Activated naive CD4-positive, alpha-beta T cell treated with anti-CD3 and anti-CD28 coated beads, Interleukin-2, amount 10 ng/mL, durations not matched to agents 7 days and 5 days (primary cell): ENCODE results near the gene SDHAF1.

Source experiments
- CTCF ChIA-PET: fragments of 350-600 bp; sonication (Branson Sonifier 250); formaldehyde crosslinking; loops from one replicate; lab custom pipeline; 2021; ENCODE audit warnings: antibody characterized with exemption; lab: Charles Lee
- DNase-seq: peaks from one replicate; pipeline ENCODE4 v3.0.0-alpha.2; 2020
- H3K27ac Mint-ChIP-seq: one replicate; pipeline ENCODE4 v1.8.0; 2021; ENCODE audit warnings: mild to moderate bottlenecking, moderate library complexity, mixed read lengths
- H3K27me3 Mint-ChIP-seq: one replicate; pipeline ENCODE4 v1.8.0; 2021; ENCODE audit warnings: mild to moderate bottlenecking, mixed read lengths
- H3K36me3 Mint-ChIP-seq: one replicate; pipeline ENCODE4 v1.8.0; 2021; ENCODE audit warnings: mixed read lengths
- H3K4me1 Mint-ChIP-seq: one replicate; pipeline ENCODE4 v1.8.0; 2021; ENCODE audit warnings: mixed read lengths
- H3K4me3 Mint-ChIP-seq: one replicate; pipeline ENCODE4 v1.8.0; 2021; ENCODE audit warnings: mild to moderate bottlenecking, moderate library complexity, mixed read lengths
- H3K9me3 Mint-ChIP-seq: one replicate; pipeline ENCODE4 v1.8.0; 2021; ENCODE audit warnings: mixed read lengths

The SDHAF1 gene

DNA sequence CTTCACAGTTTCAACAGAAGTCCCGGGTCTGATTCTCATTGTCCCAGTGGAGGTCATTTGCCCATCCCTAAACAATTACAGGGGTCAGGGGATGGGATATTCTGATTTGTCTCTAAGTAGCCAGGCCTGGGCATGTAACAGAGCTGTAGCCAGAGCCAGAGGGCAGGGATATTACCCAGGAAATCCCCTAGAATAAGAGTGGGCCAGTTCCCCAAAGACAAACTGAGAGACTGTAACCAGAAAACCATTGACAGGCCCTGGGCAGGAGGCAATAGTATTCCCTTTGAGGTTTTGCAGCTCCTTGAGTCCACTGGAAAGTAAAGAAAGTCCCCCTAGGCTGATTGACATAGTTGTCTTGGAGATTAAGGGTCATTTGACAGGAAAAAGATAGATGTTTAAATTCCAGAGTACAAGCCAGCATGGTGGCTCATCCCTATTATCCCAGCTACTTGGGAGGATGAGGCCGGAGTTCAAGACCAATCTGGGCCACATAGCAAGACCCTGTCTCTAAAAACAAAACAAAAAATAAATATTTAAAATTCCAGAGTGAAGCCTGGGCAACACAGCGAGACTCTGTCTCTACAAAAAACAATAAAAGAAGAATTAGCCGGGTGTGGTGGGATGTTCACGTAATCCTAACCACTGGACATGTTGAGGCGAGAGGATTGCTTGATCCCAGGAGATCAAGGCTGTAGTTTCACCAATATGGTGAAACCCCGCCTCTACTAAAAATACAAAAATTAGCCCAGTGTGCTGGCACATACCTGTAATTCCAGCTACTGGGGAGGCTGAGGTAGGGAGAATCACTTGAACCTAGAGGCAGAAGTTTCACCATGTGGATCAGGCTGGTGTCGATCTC lies 1.9 kb upstream of the SDHAF1 start:
- peaks cover 17% of the 10 kb centered on the region for H3K36me3 Mint-ChIP-seq
- no peak overlapping the region for H3K27ac Mint-ChIP-seq
- no peak for DNase-seq
- H3K4me3 Mint-ChIP-seq = no peak overlapping the region
- H3K4me1 Mint-ChIP-seq = peaks cover 27% of the 10 kb centered on the region
- H3K9me3 Mint-ChIP-seq = peaks cover 3% of the 10 kb centered on the region
- peaks cover 27% of the 10 kb centered on the region for H3K27me3 Mint-ChIP-seq
- CTCF ChIA-PET = interaction anchor here (0.9 to 1.9 kb wide), 4 partner anchors 35 to 62 kb away, joined by 3 to 7 read pairs (median 4); no protein-coding TSS in a partner anchor

DNA sequence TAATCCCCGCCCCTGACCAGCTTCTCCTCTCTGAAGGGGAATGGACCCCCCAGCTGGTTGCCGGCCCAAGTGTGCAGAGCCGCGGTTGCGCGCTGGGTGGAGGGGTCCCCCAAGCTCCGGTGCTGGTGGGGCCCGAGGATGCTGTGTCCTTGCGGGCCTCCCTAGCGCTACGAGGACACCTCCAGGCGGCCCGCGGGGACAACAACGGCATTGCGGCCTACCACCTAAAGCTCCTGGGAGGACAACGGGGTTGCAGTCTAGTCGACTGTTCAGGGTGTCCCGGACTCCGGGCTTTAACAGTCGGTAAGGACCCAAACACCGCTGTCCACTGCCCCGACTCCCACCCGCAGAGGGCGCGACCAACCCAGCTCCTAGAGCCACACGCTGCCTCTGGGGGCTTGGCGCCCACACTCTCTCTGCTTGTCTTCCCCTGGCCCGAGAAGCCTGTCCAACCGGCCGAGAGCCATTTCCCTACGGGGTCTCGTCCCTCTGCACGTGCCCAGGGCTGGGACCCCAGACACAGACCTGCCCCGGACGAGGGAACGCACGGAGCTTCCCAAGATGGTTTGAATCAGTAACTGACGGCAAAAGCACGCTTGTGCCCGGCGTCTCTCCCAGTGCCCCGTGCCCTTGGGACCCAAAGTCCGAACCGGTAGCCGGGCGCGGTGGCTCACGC lies 927 bp upstream of the SDHAF1 start:
- peak; percentile 38 for DNase-seq
- CTCF ChIA-PET = interaction anchor here (0.8 to 1.8 kb wide), 4 partner anchors 9 to 42 kb away, joined by 3 to 7 read pairs (median 4); partner anchors contain the start of gene SYNE4
- Mint-ChIP-seq H3K4me1 (peaks cover 29% of the 10 kb centered on the region), H3K27ac (peak overlapping the region; percentile 62), H3K36me3 (peaks cover 19% of the 10 kb centered on the region), H3K27me3 (peaks cover 18% of the 10 kb centered on the region), H3K9me3 (no peaks in the 10 kb centered on the region), H3K4me3 (peak overlapping the region; percentile 85)

DNA sequence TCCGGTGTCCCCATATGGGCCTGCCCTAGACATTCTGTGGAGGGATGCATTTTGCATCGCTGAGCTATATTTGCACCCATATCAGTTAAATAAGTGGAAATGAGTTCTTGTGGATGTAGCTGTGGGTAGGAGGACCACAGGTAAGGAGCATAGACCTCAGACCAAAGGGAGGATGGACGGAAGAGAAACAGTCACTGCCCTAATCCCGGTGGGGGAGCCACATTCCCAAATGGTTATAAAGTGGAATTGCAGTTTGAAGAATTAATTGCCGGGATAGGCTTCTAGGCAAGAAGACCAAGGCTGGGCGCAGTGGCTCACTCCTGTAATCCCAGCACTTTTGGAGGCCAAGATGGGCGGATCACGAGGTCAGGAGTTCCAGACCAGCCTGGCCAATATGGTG lies 1.8 kb downstream of the SDHAF1 start:
- H3K27me3 Mint-ChIP-seq = no peaks in the 10 kb centered on the region
- no peaks in the 10 kb centered on the region for H3K9me3 Mint-ChIP-seq
- DNase-seq = no peak
- peak overlapping the region; percentile 85 for H3K4me3 Mint-ChIP-seq
- no peak overlapping the region for H3K27ac Mint-ChIP-seq
- CTCF ChIA-PET = interaction anchor here (1.1 to 1.4 kb wide), 2 partner anchors 38 to 48 kb away, joined by 3 read pairs; no protein-coding TSS in a partner anchor
- peaks cover 34% of the 10 kb centered on the region for H3K4me1 Mint-ChIP-seq
- H3K36me3 Mint-ChIP-seq = peaks cover 31% of the 10 kb centered on the region

DNA sequence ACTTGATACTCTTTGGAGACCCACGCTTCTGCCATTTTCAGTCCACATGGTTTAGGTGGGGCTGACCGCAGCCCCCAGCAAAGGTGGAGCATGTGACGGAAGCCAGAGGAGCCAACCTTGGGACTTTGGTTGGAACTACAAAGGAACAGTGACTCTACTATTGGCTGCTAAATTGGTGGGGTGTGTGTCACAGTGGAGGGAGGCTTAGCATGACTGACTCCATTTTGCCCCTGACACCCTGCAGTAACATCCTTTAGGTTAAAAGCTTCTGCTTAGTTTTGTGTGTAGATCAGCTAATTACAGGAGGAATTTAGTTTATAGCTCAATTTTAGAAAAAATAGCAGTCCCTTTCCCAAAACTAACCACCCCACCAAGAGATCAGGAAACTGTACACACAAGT lies 6.6 kb downstream of the SDHAF1 start:
- Mint-ChIP-seq H3K36me3 (peaks cover 25% of the 10 kb centered on the region), H3K27me3 (no peaks in the 10 kb centered on the region), H3K27ac (no peak overlapping the region), H3K4me1 (peaks cover 18% of the 10 kb centered on the region), H3K4me3 (no peak overlapping the region), H3K9me3 (no peaks in the 10 kb centered on the region)
- CTCF ChIA-PET = no interaction called here
- DNase-seq = no peak

DNA sequence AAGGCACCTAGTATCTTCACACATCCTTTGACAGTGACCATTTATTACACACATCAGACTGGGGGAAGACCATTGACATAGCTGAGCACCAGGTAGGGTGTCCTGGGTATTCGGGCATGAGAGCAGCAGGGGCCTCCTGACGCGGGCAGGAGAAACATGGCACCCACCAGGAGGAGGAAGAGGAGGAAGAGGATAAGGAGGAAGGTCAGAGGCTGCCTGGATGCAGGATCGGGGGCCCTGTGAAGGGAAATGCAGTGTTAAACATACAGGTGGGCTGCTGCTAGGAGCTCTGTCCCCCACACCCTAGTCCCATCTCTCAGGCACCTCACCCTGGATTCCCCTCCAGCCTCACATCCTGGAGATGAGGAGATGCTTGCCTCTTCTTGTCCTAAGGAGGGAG lies 8.3 kb downstream of the SDHAF1 start:
- no peak for DNase-seq
- CTCF ChIA-PET = interaction anchor here (1.2 kb wide), 1 partner anchor 9 kb away, joined by 3 read pairs; no protein-coding TSS in a partner anchor
- Mint-ChIP-seq H3K36me3 (peaks cover 19% of the 10 kb centered on the region), H3K4me1 (peaks cover 9% of the 10 kb centered on the region), H3K27ac (no peak overlapping the region), H3K9me3 (no peaks in the 10 kb centered on the region), H3K4me3 (no peak overlapping the region), H3K27me3 (no peaks in the 10 kb centered on the region)

DNA sequence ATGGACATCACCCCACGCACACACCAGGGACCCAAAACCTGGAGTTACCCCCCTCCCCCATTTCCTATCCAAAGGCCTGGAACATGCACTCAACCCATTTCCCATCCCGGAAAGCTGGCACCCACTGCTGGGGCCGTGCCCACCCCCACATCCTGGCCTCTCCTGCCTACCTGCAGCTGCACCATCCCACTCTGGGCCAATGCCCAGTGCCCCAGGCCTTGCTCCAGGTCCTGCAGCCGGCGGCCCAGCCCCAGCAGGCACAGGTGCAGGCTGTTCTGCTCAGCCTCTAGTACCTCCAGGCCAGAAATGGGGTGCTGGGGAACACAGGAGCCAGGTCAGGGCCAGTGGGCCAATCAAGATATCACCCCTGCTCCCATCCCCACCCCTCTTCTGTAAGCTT lies 12.0 kb downstream of the SDHAF1 start:
- Mint-ChIP-seq H3K27me3 (no peaks in the 10 kb centered on the region), H3K9me3 (no peaks in the 10 kb centered on the region)
- CTCF ChIA-PET = interaction anchor here (1.1 kb wide), 1 partner anchor 128 kb away, joined by 3 read pairs; no protein-coding TSS in a partner anchor

DNA sequence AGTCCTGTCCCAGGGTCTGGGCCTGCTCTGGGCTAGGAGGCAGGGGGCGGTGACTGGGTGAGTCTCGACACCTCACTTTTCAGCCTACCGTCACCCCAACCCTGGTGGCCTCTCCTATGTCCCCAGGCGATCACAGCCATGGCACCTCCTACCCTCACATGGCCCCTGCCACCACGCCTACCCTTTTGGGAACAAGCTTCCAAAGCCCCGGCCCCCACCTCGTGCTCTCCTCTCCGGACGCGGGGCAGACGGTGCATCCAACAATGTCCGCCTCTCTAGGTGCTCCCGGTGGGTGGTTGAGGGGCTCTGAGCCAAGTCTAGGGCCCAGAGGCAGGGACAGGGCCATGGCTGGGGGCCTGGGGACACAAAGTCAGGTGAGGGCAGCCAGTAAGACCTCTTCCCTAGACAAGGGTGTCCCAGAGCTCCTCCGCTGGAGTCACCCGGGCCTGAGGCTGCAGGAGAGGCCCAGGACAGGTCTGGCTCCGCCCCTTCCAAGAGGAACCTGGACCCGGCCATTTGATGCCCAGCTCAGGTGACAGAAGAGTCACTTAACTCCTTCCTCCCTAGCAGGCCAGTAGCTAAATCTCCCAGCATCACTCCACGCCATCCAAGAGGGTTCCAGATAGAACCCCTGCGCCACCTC lies 13.5 kb downstream of the SDHAF1 start, which contains the start of gene SYNE4:
TSS of gene SYNE4 (minus strand) at position 478 of the 643 bp plus-strand sequence. CDS start at position 346, 132 bp downstream.
- no peaks in the 10 kb centered on the region for H3K27me3 Mint-ChIP-seq
- H3K36me3 Mint-ChIP-seq = peaks cover 8% of the 10 kb centered on the region
- peak within 1 kb of the TSS; percentile 53 for H3K4me3 Mint-ChIP-seq
- no peaks in the 10 kb centered on the region for H3K9me3 Mint-ChIP-seq
- peak within 1 kb of the TSS; percentile 75 for H3K27ac Mint-ChIP-seq
- CTCF ChIA-PET = interaction anchor here (0.8 kb wide), 1 partner anchor 14 kb away, joined by 3 read pairs; the partner anchor contains the start of gene SDHAF1
- no peak for DNase-seq
- peaks cover 21% of the 10 kb centered on the region for H3K4me1 Mint-ChIP-seq

More for the DNA sequence above, 12.0 kb downstream of the SDHAF1 start:
- H3K36me3 Mint-ChIP-seq = peaks cover 13% of the 10 kb centered on the region
- no peak overlapping the region for H3K4me3 Mint-ChIP-seq
- peaks cover 16% of the 10 kb centered on the region for H3K4me1 Mint-ChIP-seq
- H3K27ac Mint-ChIP-seq = no peak overlapping the region
- DNase-seq = no peak

DNA sequence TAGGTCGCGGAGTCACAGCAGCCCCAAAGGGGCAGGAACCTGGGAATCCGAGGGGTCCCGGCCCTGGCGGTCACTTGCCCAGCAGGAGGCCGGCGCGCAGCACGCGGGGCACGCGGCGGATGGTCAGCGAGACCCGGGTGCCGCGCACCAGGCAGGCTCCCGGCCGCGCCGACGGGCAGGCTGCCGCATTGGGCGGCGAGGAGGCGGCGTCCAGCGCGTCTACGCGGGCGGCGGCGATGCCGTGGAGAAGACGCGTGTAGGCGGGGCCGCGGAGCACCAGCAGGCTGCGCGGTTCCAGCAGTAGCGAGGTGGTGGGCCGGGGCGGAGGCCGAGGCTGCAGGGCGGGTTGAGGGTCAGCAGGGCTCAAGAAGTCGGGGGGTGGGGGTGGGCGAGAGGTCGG lies 14.2 kb downstream of the SDHAF1 start:
- H3K4me3 Mint-ChIP-seq = peak overlapping the region; percentile 53
- peak; percentile 66 for DNase-seq
- H3K36me3 Mint-ChIP-seq = peaks cover 10% of the 10 kb centered on the region
- H3K4me1 Mint-ChIP-seq = peaks cover 29% of the 10 kb centered on the region
- no peak overlapping the region for H3K27ac Mint-ChIP-seq
- no peaks in the 10 kb centered on the region for H3K27me3 Mint-ChIP-seq
- CTCF ChIA-PET = interaction anchor here (0.8 kb wide), 1 partner anchor 15 kb away, joined by 3 read pairs; the partner anchor contains the start of gene SDHAF1
- H3K9me3 Mint-ChIP-seq = no peaks in the 10 kb centered on the region

DNA sequence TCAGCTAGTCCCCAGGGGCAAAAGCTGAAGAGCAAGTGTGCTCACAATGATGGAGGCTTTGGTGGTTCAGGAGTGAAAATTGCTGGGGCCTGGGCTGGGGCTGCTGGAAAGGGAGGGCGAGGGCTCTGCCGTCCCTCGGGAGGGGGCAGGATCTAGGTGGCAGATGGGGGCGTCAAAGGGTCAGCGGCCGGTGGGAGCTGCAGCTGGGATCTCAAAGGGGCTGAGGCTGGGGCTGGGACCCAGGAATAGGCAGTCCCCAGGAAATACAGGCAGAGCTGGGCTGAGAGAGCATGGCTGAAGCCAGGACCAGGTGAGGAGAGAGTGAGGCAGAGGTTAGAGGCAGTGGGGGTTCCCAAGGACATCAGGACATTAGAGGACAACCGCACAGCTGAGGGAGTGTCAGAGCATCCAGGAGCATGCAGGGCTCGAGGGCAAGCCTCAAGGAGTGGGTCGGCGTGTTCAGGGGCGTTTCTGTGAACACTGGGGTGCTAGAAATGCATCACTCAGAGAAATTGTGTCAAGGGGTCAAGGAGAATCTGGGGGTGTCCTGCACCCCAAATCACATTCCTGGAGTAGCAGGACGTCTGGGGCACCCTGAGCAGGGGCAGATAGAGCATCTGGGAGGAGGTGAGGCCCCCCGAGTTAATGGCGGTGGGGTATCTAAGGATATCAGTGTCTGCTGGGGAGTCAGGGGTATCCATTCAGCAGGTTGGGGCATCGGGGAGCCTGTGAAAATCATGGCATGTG lies 14.8 kb downstream of the SDHAF1 start:
- no peaks in the 10 kb centered on the region for H3K9me3 Mint-ChIP-seq
- H3K4me3 Mint-ChIP-seq = peak overlapping the region; percentile 53
- CTCF ChIA-PET = no interaction called here
- peak overlapping the region; percentile 75 for H3K27ac Mint-ChIP-seq
- no peaks in the 10 kb centered on the region for H3K27me3 Mint-ChIP-seq
- H3K4me1 Mint-ChIP-seq = peaks cover 35% of the 10 kb centered on the region
- DNase-seq = no peak
- H3K36me3 Mint-ChIP-seq = peaks cover 10% of the 10 kb centered on the region

DNA sequence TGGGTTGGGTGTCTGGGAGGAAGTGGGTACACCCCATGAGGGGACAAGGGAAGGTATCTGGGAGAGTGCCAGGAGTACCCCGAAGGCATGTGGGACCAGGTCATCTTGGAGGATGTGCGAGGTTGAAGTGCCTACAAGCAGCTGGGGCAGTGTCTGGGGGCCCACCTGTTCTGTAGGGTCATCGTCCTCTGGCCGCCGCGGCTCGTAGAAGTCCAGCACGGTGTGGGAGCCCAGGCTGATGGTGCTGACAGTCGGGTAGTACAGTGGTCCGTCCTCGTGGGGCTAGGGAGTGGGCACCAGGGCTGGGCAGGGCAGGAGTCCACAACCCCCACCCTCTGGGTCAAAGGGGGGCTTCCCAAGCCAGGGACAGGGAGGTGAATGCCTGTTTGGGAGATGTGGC lies 15.4 kb downstream of the SDHAF1 start:
- no peak for DNase-seq
- no peak overlapping the region for H3K27ac Mint-ChIP-seq
- CTCF ChIA-PET = no interaction called here

DNA sequence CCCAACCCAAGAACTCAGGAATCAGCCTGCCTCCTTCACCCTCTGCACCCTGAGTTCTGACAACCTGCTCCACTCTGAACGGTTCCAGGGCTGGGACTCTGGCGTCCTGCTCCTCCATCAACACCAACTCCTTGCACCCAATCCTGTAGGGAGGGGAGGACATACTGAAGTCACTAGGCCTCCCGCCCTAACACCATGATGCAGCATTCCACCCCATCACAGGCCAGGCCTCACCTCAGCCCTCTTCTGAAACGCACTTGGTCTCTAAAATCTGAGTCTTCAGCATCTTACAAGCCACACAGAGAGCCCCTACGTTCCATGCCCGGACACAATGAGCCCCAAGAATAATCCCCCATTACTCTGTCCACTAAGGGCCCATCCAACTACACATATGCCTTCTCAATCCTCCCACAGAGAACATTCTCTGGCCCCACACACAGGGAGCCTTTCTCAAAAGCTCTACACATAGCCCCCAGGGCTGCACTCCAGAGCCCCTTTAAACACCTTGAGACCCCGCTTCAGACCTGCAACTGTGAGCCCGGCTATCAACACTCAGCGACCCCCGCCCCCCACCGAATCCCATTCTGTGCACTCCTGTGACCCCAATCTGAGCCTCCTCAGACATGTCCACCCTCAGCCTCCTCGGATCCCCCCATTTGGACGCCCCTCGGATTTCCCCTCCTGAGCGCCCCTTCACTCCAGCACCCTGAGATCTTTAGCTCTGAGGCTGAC lies 18.5 kb downstream of the SDHAF1 start:
- peaks cover 48% of the 10 kb centered on the region for H3K4me1 Mint-ChIP-seq
- DNase-seq = no peak
- CTCF ChIA-PET = interaction anchor here (1.0 kb wide), 1 partner anchor 55 kb away, joined by 4 read pairs; no protein-coding TSS in a partner anchor

More for the DNA sequence above, 15.4 kb downstream of the SDHAF1 start:
- H3K27me3 Mint-ChIP-seq = no peaks in the 10 kb centered on the region
- H3K36me3 Mint-ChIP-seq = peaks cover 10% of the 10 kb centered on the region
- H3K9me3 Mint-ChIP-seq = no peaks in the 10 kb centered on the region
- peaks cover 41% of the 10 kb centered on the region for H3K4me1 Mint-ChIP-seq
- H3K4me3 Mint-ChIP-seq = no peak overlapping the region

DNA sequence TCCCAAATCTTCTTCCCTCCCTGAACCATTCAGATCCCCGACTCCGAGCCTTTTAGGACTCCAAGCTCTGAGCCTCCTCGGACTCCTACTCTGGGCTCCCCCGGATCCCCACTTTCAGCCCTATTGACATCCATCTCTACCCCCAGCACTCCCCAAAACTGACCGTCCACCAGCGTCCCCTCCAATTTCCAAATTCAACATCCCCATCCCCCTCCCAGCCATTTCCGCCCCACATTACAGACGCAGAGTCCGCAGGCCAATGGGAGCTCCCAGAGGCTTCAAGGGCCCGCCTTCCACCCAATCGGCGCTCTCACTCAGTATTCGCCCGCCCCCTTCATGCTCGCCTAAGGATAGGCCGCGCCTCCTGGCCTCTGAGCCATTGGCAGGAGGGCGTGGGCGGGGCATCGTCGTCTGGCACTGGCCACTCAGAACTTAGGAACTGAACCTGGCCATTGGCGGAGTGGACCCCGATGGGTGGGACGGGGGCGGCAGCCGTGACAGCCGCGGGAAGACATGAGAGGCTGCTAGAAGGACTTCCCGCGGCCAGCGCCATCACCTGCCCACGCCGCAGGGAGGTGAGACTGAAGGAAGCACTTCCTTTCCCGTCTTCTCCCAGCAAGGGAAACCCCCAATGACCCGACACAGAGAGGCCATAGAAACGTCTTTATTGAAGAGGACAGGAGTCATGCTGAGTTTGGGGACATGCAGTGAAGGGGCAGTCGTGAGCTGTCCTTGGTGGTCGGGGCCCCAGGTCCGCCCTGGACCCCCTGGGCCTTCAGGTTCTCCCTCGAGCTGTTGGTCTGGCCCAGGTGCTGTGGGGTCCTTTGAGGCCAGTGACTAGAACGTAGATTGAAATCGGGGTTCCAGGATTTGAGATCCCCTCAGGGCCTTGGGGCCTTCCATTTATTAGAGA lies 19.3 kb downstream of the SDHAF1 start, which contains the start of gene ALKBH6:
TSS of gene ALKBH6 (minus strand) at position 202 of the 913 bp plus-strand sequence. CDS start 816 bp downstream, outside the sequence.
- H3K4me1 Mint-ChIP-seq = peaks cover 44% of the 10 kb centered on the region
- H3K4me3 Mint-ChIP-seq = peak within 1 kb of the TSS; percentile 96
- H3K9me3 Mint-ChIP-seq = no peaks in the 10 kb centered on the region
- DNase-seq = peak; percentile 100
- H3K27me3 Mint-ChIP-seq = no peaks in the 10 kb centered on the region
- H3K36me3 Mint-ChIP-seq = peaks cover 10% of the 10 kb centered on the region
- peak within 1 kb of the TSS; percentile 89 for H3K27ac Mint-ChIP-seq
- CTCF ChIA-PET = interaction anchor here (0.7 to 1.0 kb wide), 2 partner anchors 56 to 58 kb away, joined by 3 to 4 read pairs; no protein-coding TSS in a partner anchor

More for the DNA sequence above, 18.5 kb downstream of the SDHAF1 start:
- Mint-ChIP-seq H3K27ac (peak overlapping the region; percentile 89), H3K27me3 (no peaks in the 10 kb centered on the region), H3K4me3 (peak overlapping the region; percentile 96), H3K9me3 (no peaks in the 10 kb centered on the region), H3K36me3 (peaks cover 10% of the 10 kb centered on the region)
